GM12878 (cell line): ENCODE measurements around the gene SH3BP1. TPM values are rescaled to one million over a fixed set of nuclear protein-coding genes. Genes with fewer than 3 reads are reported as not detected.

ENCODE experiments used
- ATAC-seq: fragments of 200-7000 bp; cut with Tn5 transposase; 3 replicates; pipeline ENCODE4 v1.9.1; 2020; ENCODE audit warnings: mild to moderate bottlenecking, moderate library complexity
- BruUV-seq: library from RNA; stranded (reverse); fragments of 400-500 nt; replicated peaks from 2 replicates; lab custom pipeline; 2021; lab: Mats Ljungman, UMichigan
- CTCF ChIA-PET: fragments of 300-600 bp; sonication (Branson Sonifier 250); formaldehyde crosslinking; extraction: SDS; loops from one replicate; lab custom pipeline; 2021; ENCODE audit warnings: inconsistent platforms; lab: Yijun Ruan, JAX
- POLR2A ChIA-PET: fragments of 350-600 bp; formaldehyde crosslinking; extraction: SDS; loops from one replicate; lab custom pipeline; 2021; ENCODE audit warnings: inconsistent platforms; lab: Charles Lee
- RAD21 ChIA-PET: fragments of 300-600 bp; sonication (Branson Sonifier 250); formaldehyde crosslinking; loops from one replicate; lab custom pipeline; 2023; ENCODE audit warnings: antibody characterized with exemption; ENCODE audit not compliant: unreplicated experiment; lab: Charles Lee
- SMC1A ChIA-PET: fragments of 300-600 bp; sonication (Branson Sonifier 250); formaldehyde crosslinking; loops from one replicate; lab custom pipeline; 2023; ENCODE audit not compliant: unreplicated experiment, uncharacterized antibody; lab: Charles Lee
- DNase-seq: peaks from one replicate; pipeline ENCODE4 v3.0.0-alpha.2; 2011; ENCODE audit warnings: low read depth, low spot score
- FAIRE-seq: peaks from 3 replicates; lab custom pipeline; 2011; peaks lifted over from hg19 to GRCh38; lab: Jason Lieb, UNC
- H2AFZ ChIP-seq: 2 replicates; pipeline ENCODE4 v1.6.0; 2011; ENCODE audit warnings: low read depth, low read length, control low read depth; ENCODE audit not compliant: control insufficient read depth
- H3K27ac ChIP-seq: 2 replicates; pipeline ENCODE4 v1.5.1; 2011; ENCODE audit warnings: control low read depth; ENCODE audit not compliant: control insufficient read depth, insufficient read depth
- H3K27me3 ChIP-seq, 2 experiments: replicated peaks in 1 of 2; 2 replicates each; pipeline versions ENCODE4 v1.6.0 to v1.6.1; 2011; ENCODE audit warnings: low read length in 1 of 2; ENCODE audit not compliant: control insufficient read depth in 2 of 2, insufficient read depth in 2 of 2
- H3K36me3 ChIP-seq, 2 experiments: 2 replicates each; pipeline ENCODE4 v1.5.1; 2011; ENCODE audit warnings: low read length in 1 of 2; ENCODE audit not compliant: control insufficient read depth in 2 of 2, insufficient read depth in 2 of 2
- H3K4me1 ChIP-seq: 2 replicates; pipeline ENCODE4 v1.6.1; 2011; ENCODE audit warnings: mild to moderate bottlenecking, low read length, moderate library complexity, mixed read lengths; ENCODE audit not compliant: control insufficient read depth, insufficient read depth
- H3K4me2 ChIP-seq: 2 replicates; pipeline ENCODE4 v1.6.0; 2011; ENCODE audit warnings: control low read depth; ENCODE audit not compliant: control insufficient read depth, insufficient read depth
- H3K4me3 ChIP-seq: fragments of 200-600 bp; sonication (generic); 2 replicates; pipeline ENCODE4 v1.5.1; 2016
- H3K79me2 ChIP-seq: 2 replicates; pipeline ENCODE4 v1.6.0; 2011; ENCODE audit warnings: low read length; ENCODE audit not compliant: control insufficient read depth, insufficient read depth
- H3K9ac ChIP-seq: 2 replicates; pipeline ENCODE4 v1.8.0; 2011; ENCODE audit warnings: low read length, control low read depth, mixed read lengths; ENCODE audit not compliant: control insufficient read depth, insufficient read depth
- H3K9me3 ChIP-seq: replicated peaks from 3 replicates; pipeline ENCODE4 v1.5.1; 2011; ENCODE audit warnings: mild to moderate bottlenecking, low read length; ENCODE audit not compliant: control insufficient read depth, insufficient read depth
- H4K20me1 ChIP-seq: 2 replicates; pipeline ENCODE4 v1.6.0; 2011; ENCODE audit not compliant: control insufficient read depth, insufficient read depth
- BRCA1 ChIP-seq: IDR thresholded peaks from 2 replicates; pipeline ENCODE4 v1.6.1; 2011; ENCODE audit warnings: low read depth, low read length, improper control_type of control experiment
- CBFB ChIP-seq: IDR thresholded peaks from 2 replicates; pipeline ENCODE4 v1.6.1; 2016; ENCODE audit warnings: antibody characterized with exemption, low read depth
- CEBPB ChIP-seq, 2 experiments: fragments of 150-350 bp in 1 of 2; IDR thresholded peaks; 2 replicates each; pipeline ENCODE4 v1.6.1; 2012 to 2014; ENCODE audit warnings: low read depth in 2 of 2, low read length in 2 of 2, borderline replicate concordance in 1 of 2, inconsistent platforms in 1 of 2
- MYC ChIP-seq: IDR thresholded peaks from 2 replicates; pipeline ENCODE4 v1.6.1; 2011; ENCODE audit warnings: mild to moderate bottlenecking, low read length, moderate library complexity, inconsistent platforms; ENCODE audit not compliant: insufficient read depth, insufficient replicate concordance, insufficient read length, severe bottlenecking
- POLR2AphosphoS2 ChIP-seq: IDR thresholded peaks from 2 replicates; pipeline ENCODE4 v1.6.1; 2011; ENCODE audit warnings: low read depth, mild to moderate bottlenecking, low read length, improper control_type of control experiment, moderate library complexity
- SMAD5 ChIP-seq: IDR thresholded peaks from 2 replicates; pipeline ENCODE4 v1.6.1; 2016; ENCODE audit warnings: antibody characterized with exemption, low read depth
- WGBS: methylation state at CpG from one replicate; pipeline ENCODE4 v1.1.6; 2016; ENCODE audit warnings: low lambda C conversion rate; ENCODE audit not compliant: insufficient replicate concordance, insufficient coverage; ENCODE audit errors: missing lambda C conversion rate; 5-methylcytosine and 5-hydroxymethylcytosine counted together
- in situ Hi-C: fragments of 300-500 bp; cut with MboI; formaldehyde crosslinking; loops from 9 replicates; pipeline ENCODE4 v1.14.3; 2018; ENCODE audit warnings: mixed read lengths
- intact Hi-C: fragments of 100-400 bp; cut with micrococcal nuclease; formaldehyde crosslinking; loops from one replicate; pipeline ENCODE4 v1.14.2; 2022; ENCODE audit not compliant: unreplicated experiment
- polyA plus RNA-seq, 11 experiments: library from polyadenylated mRNA; depleted of rRNA in 4 of 11; unstranded in 6 of 11; stranded (reverse) in 5 of 11; fragments of >200 nt; fragmentation: Nextera tagmentation in 4 of 11; fragmentation: Illumina TruSeq in 1 of 11; extraction: Ambion mirVana in 4 of 11; extraction: Trizol in 1 of 11; gene quantifications; 1 replicate in 1 of 11; 2 replicates in 10 of 11; pipeline versions ENCODE4 v1.2.1 to v1.2.3, GENCODE V29; 2011 to 2016; ENCODE audit warnings: inconsistent platforms in 2 of 11, missing spikeins in 2 of 11, low read depth in 1 of 11
- total RNA-seq, 4 experiments: library from RNA; depleted of rRNA in 3 of 4; stranded (reverse); fragments of >200 nt in 3 of 4; fragmentation: Illumina TruSeq in 1 of 4; extraction: Trizol in 1 of 4; gene quantifications; 2 replicates each; pipeline versions ENCODE4 v1.2.1 to v1.2.3, GENCODE V29; 2013 to 2021
- TF ChIP-seq, protein P1 (sequence below): fragments of 450-650 bp; IDR thresholded peaks from 2 replicates; pipeline ENCODE4 v1.6.1; 2018; ENCODE audit warnings: mild to moderate bottlenecking, low read depth, moderate library complexity; ENCODE audit not compliant: partially characterized antibody
- TF ChIP-seq, protein P2 (sequence below): fragments of 450-650 bp; IDR thresholded peaks from 2 replicates; pipeline ENCODE4 v1.6.1; 2017; ENCODE audit warnings: antibody characterized with exemption, mild to moderate bottlenecking, moderate library complexity
- TF ChIP-seq, protein P3 (sequence below): fragments of 450-650 bp; formaldehyde crosslinking; IDR thresholded peaks from 2 replicates; pipeline ENCODE4 v1.5.0; 2022; ENCODE audit warnings: mild to moderate bottlenecking, missing genetic modification characterization

SH3BP1 gene
- total and polyA plus RNA-seq, 10 of the 15 experiments (the other 5 are each of a cell fraction or from before 2014, with no cell fraction given) = 0.29 to 70.5 (median 22.5) TPM

- no peak for TF ChIP-seq MYC
- TF ChIP-seq, protein P1, sequence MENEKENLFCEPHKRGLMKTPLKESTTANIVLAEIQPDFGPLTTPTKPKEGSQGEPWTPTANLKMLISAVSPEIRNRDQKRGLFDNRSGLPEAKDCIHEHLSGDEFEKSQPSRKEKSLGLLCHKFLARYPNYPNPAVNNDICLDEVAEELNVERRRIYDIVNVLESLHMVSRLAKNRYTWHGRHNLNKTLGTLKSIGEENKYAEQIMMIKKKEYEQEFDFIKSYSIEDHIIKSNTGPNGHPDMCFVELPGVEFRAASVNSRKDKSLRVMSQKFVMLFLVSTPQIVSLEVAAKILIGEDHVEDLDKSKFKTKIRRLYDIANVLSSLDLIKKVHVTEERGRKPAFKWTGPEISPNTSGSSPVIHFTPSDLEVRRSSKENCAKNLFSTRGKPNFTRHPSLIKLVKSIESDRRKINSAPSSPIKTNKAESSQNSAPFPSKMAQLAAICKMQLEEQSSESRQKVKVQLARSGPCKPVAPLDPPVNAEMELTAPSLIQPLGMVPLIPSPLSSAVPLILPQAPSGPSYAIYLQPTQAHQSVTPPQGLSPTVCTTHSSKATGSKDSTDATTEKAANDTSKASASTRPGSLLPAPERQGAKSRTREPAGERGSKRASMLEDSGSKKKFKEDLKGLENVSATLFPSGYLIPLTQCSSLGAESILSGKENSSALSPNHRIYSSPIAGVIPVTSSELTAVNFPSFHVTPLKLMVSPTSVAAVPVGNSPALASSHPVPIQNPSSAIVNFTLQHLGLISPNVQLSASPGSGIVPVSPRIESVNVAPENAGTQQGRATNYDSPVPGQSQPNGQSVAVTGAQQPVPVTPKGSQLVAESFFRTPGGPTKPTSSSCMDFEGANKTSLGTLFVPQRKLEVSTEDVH = no peak
- TF ChIP-seq, all 136 proteins: peak for 0
Observed at GRCh38 chr22:37626556-37627075, 12.9 kb upstream of the SH3BP1 start (continued).

- ATAC-seq (peak; percentile 4), DNase-seq (no peak), FAIRE-seq (no peak)
- Histone ChIP-seq H3K79me2 (no peaks in the 10 kb centered on the region), H2AFZ (no peak overlapping the region), H3K9ac (no peak overlapping the region), H3K27ac (peak overlapping the region; percentile 60), H3K36me3 (peaks cover 14 to 17% of the 10 kb centered on the region in 2 experiments; a peak in 3 of 4 replicates), H3K9me3 (no peaks in the 10 kb centered on the region), H4K20me1 (no peaks in the 10 kb centered on the region), H3K27me3 (no peaks in the 10 kb centered on the region), H3K4me3 (no peak overlapping the region), H3K4me1 (peaks cover 30% of the 10 kb centered on the region), H3K4me2 (peak overlapping the region; percentile 69)
- SMC1A ChIA-PET = interaction anchor here (0.9 to 5.9 kb wide), 14 partner anchors 8 to 57 kb away, joined by 3 to 69 read pairs (median 5); partner anchors contain the start of genes GGA1, PDXP and SH3BP1
- BruUV-seq = no TSS peak
- 76% methylated on average over 6 of the region's 7 CpGs for WGBS
- POLR2A ChIA-PET = interaction anchor here (0.6 to 5.0 kb wide), 13 partner anchors 9 to 217 kb away, joined by 3 to 45 read pairs (median 4); partner anchors contain the start of genes ANKRD54, GGA1, LGALS1 and PDXP
- intact Hi-C loops (no loop called here), in situ Hi-C loops (loop anchor here (5.0 kb wide), 1 partner anchor 55 kb away; no protein-coding TSS in a partner anchor)
- CTCF ChIA-PET = interaction anchor here (0.6 to 14.9 kb wide), 7 partner anchors 9 to 397 kb away, joined by 3 to 275 read pairs (median 63); partner anchors contain the start of genes GGA1, LGALS1, NOL12 and PDXP
- RAD21 ChIA-PET = interaction anchor here (0.8 to 7.1 kb wide), 8 partner anchors 10 to 54 kb away, joined by 3 to 76 read pairs (median 10); partner anchors contain the start of genes LGALS1, PDXP and SH3BP1
- no peak for TF ChIP-seq POLR2AphosphoS2
- TF ChIP-seq, protein P2, sequence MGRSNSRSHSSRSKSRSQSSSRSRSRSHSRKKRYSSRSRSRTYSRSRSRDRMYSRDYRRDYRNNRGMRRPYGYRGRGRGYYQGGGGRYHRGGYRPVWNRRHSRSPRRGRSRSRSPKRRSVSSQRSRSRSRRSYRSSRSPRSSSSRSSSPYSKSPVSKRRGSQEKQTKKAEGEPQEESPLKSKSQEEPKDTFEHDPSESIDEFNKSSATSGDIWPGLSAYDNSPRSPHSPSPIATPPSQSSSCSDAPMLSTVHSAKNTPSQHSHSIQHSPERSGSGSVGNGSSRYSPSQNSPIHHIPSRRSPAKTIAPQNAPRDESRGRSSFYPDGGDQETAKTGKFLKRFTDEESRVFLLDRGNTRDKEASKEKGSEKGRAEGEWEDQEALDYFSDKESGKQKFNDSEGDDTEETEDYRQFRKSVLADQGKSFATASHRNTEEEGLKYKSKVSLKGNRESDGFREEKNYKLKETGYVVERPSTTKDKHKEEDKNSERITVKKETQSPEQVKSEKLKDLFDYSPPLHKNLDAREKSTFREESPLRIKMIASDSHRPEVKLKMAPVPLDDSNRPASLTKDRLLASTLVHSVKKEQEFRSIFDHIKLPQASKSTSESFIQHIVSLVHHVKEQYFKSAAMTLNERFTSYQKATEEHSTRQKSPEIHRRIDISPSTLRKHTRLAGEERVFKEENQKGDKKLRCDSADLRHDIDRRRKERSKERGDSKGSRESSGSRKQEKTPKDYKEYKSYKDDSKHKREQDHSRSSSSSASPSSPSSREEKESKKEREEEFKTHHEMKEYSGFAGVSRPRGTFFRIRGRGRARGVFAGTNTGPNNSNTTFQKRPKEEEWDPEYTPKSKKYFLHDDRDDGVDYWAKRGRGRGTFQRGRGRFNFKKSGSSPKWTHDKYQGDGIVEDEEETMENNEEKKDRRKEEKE = no peak
- TF ChIP-seq CEBPB (IDR thresholded peaks at IDR 0.05; ENCODE audit: borderline replicate concordance in 1 of 2, low read depth in 2 of 2, low read length in 2 of 2) = no peak
- TF ChIP-seq, protein P3, sequence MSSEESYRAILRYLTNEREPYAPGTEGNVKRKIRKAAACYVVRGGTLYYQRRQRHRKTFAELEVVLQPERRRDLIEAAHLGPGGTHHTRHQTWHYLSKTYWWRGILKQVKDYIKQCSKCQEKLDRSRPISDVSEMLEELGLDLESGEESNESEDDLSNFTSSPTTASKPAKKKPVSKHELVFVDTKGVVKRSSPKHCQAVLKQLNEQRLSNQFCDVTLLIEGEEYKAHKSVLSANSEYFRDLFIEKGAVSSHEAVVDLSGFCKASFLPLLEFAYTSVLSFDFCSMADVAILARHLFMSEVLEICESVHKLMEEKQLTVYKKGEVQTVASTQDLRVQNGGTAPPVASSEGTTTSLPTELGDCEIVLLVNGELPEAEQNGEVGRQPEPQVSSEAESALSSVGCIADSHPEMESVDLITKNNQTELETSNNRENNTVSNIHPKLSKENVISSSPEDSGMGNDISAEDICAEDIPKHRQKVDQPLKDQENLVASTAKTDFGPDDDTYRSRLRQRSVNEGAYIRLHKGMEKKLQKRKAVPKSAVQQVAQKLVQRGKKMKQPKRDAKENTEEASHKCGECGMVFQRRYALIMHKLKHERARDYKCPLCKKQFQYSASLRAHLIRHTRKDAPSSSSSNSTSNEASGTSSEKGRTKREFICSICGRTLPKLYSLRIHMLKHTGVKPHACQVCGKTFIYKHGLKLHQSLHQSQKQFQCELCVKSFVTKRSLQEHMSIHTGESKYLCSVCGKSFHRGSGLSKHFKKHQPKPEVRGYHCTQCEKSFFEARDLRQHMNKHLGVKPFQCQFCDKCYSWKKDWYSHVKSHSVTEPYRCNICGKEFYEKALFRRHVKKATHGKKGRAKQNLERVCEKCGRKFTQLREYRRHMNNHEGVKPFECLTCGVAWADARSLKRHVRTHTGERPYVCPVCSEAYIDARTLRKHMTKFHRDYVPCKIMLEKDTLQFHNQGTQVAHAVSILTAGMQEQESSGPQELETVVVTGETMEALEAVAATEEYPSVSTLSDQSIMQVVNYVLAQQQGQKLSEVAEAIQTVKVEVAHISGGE = no peak
- TF ChIP-seq CBFB = no peak
- no peak for TF ChIP-seq BRCA1
- no peak for TF ChIP-seq SMAD5
Observed at GRCh38 chr22:37627121-37627520, 12.3 kb upstream of the SH3BP1 start.
